Measurements from ENCODE around the gene AP4M1. TPM values are rescaled to one million over a fixed set of nuclear protein-coding genes. Genes with fewer than 3 reads are reported as not detected.

Gene AP4M1
- total RNA-seq, 4 donors from 2014 or later: 23.0 to 34.1 (median 25.9) TPM

DNA sequence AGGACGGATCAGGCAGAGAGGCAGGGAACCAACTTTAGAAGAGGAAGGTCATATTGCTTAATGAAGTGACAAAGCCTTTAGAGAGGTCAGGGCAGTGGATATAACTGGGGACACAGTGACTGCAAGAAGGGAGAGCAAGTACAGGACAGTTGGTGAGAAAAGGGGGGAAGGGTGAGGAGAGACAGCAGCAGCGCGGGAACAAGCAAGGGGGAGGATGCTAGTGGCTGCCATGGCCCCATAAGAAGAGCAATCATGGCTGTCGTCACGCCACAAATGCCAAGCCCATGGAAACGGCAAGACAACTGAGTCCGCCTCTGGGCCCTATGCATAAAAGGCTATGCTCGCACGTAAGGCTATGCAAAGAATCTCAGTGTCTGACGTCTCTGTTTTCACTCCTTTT lies 29.0 kb upstream of the AP4M1 start:
- peaks cover 0 to 8% (median 0%) of the 10 kb centered on the region in 4 donors for H3K4me1 ChIP-seq
- H3K9me3 ChIP-seq: peaks cover 0 to 30% (median 8%) of the 10 kb centered on the region in 4 donors
- no peak overlapping the region for H3K4me3 ChIP-seq
- peaks cover 23 to 100% (median 61%) of the 10 kb centered on the region in 3 donors for H3K36me3 ChIP-seq
- 96 to 98% methylated on average over 10 of the region's 10 CpGs for WGBS, 2 donors
- no peaks in the 10 kb centered on the region for H3K27me3 ChIP-seq
- no peak overlapping the region for H3K27ac ChIP-seq
- TF ChIP-seq EP300 (IDR thresholded peaks at IDR 0.05): no peak
- TF ChIP-seq, protein P1, sequence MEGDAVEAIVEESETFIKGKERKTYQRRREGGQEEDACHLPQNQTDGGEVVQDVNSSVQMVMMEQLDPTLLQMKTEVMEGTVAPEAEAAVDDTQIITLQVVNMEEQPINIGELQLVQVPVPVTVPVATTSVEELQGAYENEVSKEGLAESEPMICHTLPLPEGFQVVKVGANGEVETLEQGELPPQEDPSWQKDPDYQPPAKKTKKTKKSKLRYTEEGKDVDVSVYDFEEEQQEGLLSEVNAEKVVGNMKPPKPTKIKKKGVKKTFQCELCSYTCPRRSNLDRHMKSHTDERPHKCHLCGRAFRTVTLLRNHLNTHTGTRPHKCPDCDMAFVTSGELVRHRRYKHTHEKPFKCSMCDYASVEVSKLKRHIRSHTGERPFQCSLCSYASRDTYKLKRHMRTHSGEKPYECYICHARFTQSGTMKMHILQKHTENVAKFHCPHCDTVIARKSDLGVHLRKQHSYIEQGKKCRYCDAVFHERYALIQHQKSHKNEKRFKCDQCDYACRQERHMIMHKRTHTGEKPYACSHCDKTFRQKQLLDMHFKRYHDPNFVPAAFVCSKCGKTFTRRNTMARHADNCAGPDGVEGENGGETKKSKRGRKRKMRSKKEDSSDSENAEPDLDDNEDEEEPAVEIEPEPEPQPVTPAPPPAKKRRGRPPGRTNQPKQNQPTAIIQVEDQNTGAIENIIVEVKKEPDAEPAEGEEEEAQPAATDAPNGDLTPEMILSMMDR (IDR thresholded peaks at IDR 0.05): no peak
- DNase-seq (ENCODE audit: low spot score in 2 of 2): no peak

DNA sequence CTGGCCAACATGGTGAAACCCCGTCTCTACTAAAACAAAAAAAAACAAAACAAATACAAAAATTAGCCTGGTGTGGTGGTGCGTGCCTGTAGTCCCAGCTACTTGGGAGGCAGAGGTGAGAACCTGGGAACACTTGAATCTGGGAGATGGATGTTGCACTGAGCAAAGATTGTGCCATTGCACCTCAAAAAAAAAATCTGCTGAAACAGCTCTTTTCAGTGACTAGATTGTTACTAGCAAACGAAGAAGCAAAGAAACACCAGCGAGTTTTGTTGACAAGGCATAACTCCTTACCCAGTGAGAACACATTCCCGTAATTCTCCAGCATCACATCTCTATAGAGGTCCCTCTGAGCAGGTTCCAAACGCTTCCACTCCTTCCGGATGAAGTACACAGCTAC lies 26.6 kb upstream of the AP4M1 start:
- peaks cover 23 to 97% (median 60%) of the 10 kb centered on the region in 3 donors for H3K36me3 ChIP-seq
- DNase-seq (ENCODE audit: low spot score in 2 of 2): no peak
- TF ChIP-seq, protein P1 (IDR thresholded peaks at IDR 0.05): no peak
- TF ChIP-seq POLR2A (IDR thresholded peaks at IDR 0.05) (no peak), EP300 (IDR thresholded peaks at IDR 0.05) (no peak)

DNA sequence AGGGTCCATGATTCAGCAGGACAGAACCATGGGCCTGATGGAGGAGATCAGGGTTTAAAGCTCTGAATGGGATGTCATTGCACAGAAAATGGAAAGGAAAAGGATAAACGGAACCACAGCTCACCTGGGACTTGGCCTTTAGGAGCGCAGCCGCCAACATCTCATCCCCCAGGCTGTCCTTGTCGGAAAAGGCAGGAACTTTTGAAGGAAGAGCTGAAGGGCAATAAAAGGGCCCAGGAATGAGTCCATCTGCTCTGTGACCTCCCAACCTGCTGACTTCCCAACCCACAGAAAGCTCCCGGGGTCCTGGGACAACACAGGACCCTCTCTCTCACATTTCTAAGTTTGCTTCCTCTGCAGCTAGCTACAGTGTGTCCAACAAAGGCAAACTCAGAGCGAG lies 26.0 kb upstream of the AP4M1 start:
- no peak for DNase-seq (ENCODE audit: low spot score in 2 of 2)
- H3K27ac ChIP-seq: no peak overlapping the region
- TF ChIP-seq POLR2A (IDR thresholded peaks at IDR 0.05) (no peak), EP300 (IDR thresholded peaks at IDR 0.05) (no peak)
- TF ChIP-seq, protein P1 (IDR thresholded peaks at IDR 0.05): no peak
- H3K9me3 ChIP-seq: peaks cover 0 to 25% (median 8%) of the 10 kb centered on the region in 4 donors
- WGBS, 2 donors: 93 to 95% methylated on average over 6 of the region's 6 CpGs
- no peak overlapping the region for H3K4me3 ChIP-seq
- H3K27me3 ChIP-seq: no peaks in the 10 kb centered on the region
- H3K36me3 ChIP-seq: peaks cover 23 to 91% (median 54%) of the 10 kb centered on the region in 3 donors
- H3K4me1 ChIP-seq: peaks cover 0 to 35% (median 16%) of the 10 kb centered on the region in 4 donors

More for the DNA sequence above, 26.6 kb upstream of the AP4M1 start:
- 83 to 99% methylated on average over 7 of the region's 7 CpGs for WGBS, 2 donors
- H3K27ac ChIP-seq: no peak overlapping the region
- H3K27me3 ChIP-seq: no peaks in the 10 kb centered on the region
- H3K4me3 ChIP-seq: no peak overlapping the region
- H3K4me1 ChIP-seq: peaks cover 0 to 29% (median 10%) of the 10 kb centered on the region in 4 donors
- peaks cover 0 to 30% (median 8%) of the 10 kb centered on the region in 4 donors for H3K9me3 ChIP-seq

DNA sequence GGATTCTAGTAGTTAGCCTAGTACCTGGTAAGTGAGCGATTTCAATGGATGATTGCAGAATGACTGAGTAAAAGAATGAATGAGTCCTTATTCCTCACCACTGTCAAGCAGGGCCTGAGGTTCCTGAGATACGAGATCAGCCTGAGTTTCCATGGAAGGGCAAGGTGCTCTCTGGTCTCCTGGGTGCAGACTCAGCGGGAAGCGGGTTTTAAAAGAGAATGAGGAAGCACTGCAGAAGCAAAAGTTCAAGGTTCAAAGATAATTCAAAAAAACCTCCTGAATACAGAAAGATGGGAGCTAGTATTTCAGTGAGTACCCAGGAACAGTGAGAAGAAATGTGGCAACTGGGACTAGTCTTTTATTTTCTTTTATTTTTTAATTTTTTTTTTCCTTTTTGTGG lies 24.2 kb upstream of the AP4M1 start:
- Histone ChIP-seq H3K4me3 (no peak overlapping the region), H3K27ac (peak overlapping the region in 1 of 4 donors; percentile 2), H3K36me3 (peaks cover 11 to 73% (median 39%) of the 10 kb centered on the region in 3 donors), H3K27me3 (no peaks in the 10 kb centered on the region), H3K4me1 (peaks cover 0 to 45% (median 24%) of the 10 kb centered on the region in 4 donors), H3K9me3 (peaks cover 0 to 8% (median 2%) of the 10 kb centered on the region in 4 donors)
- DNase-seq (ENCODE audit: low spot score in 2 of 2): no peak
- WGBS, 2 donors: 90 to 93% methylated on average over 4 of the region's 4 CpGs
- TF ChIP-seq, protein P1 (IDR thresholded peaks at IDR 0.05): no peak
- TF ChIP-seq POLR2A (IDR thresholded peaks at IDR 0.05): no peak
- no peak for TF ChIP-seq EP300 (IDR thresholded peaks at IDR 0.05)

DNA sequence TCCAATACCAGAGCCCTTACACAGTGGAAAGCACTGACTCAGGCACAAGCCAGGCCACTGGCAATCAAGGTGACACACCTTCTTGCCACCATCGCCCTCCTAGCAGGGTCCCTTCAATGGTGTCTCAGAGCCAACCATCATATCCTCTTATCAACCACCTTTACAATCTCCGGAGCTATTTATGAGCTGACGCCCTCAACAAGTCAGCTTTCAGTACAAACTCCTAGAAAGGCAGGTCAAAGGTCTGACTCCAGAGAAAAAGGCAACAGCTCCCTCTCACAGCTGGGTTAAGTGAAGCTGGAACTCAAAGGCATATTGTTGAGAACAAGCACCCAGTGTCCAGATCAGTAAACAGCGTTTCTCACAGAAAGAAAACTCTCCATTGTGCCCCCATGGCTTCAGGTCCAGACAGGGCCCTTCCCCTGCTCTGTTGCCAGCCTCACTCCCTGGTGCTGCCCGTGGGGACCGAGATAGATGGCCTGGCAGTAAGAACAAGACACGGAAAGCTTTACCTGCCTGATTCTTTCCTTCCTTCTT lies 22.4 kb upstream of the AP4M1 start:
- no peaks in the 10 kb centered on the region for H3K9me3 ChIP-seq
- 34 to 49% methylated on average over 7 of the region's 7 CpGs for WGBS, 2 donors
- H3K36me3 ChIP-seq: peaks cover 5 to 54% (median 20%) of the 10 kb centered on the region in 3 donors
- no peaks in the 10 kb centered on the region for H3K27me3 ChIP-seq
- no peak for DNase-seq (ENCODE audit: low spot score in 2 of 2)
- peaks cover 0 to 52% (median 31%) of the 10 kb centered on the region in 4 donors for H3K4me1 ChIP-seq
- no peak overlapping the region for H3K4me3 ChIP-seq
- TF ChIP-seq POLR2A (IDR thresholded peaks at IDR 0.05): no peak
- peak in 1 of 2 donors; percentile 15 for TF ChIP-seq EP300 (IDR thresholded peaks at IDR 0.05)
- TF ChIP-seq, protein P1 (IDR thresholded peaks at IDR 0.05): no peak
- H3K27ac ChIP-seq: peak overlapping the region in 2 of 4 donors; percentile 52 to 94
